Spinal cord (tissue), 10 donors: ENCODE measurements around the gene ALG14. TPM values are rescaled to one million over a fixed set of nuclear protein-coding genes. Genes with fewer than 3 reads are reported as not detected.

Experiments used
- DNase-seq, 6 donors: peaks; one replicate each; pipeline versions ENCODE4 v3.0.0 to v3.0.0-alpha.2; 2013 to 2015; ENCODE audit warnings: low spot score in 6 of 6, low read depth in 4 of 6
- H3K27ac ChIP-seq: one replicate; pipeline ENCODE4 v1.5.1; 2013; ENCODE audit warnings: low read depth, low read length, control low read depth
- H3K27me3 ChIP-seq: one replicate; pipeline ENCODE4 v1.6.1; 2013; ENCODE audit warnings: low read length; ENCODE audit not compliant: control insufficient read depth, insufficient read depth
- H3K36me3 ChIP-seq: one replicate; pipeline ENCODE4 v1.6.1; 2013; ENCODE audit warnings: low read length; ENCODE audit not compliant: control insufficient read depth, insufficient read depth
- H3K4me1 ChIP-seq: one replicate; pipeline ENCODE4 v1.6.1; 2013; ENCODE audit warnings: low read length; ENCODE audit not compliant: control insufficient read depth, insufficient read depth
- H3K4me3 ChIP-seq: one replicate; pipeline ENCODE4 v1.5.1; 2013; ENCODE audit warnings: low read depth, low read length, control low read depth
- H3K9me3 ChIP-seq: one replicate; pipeline ENCODE4 v1.6.1; 2013; ENCODE audit warnings: low read length; ENCODE audit not compliant: control insufficient read depth, insufficient read depth
- WGBS: methylation state at CpG from one replicate; pipeline ENCODE4 v1.1.5; 2013; ENCODE audit warnings: missing lambda C conversion rate; ENCODE audit not compliant: insufficient coverage; 5-methylcytosine and 5-hydroxymethylcytosine counted together
- polyA plus RNA-seq, 2 donors: library from polyadenylated mRNA; unstranded; fragments of 120-200 nt; gene quantifications; one replicate each; pipeline ENCODE4 v1.2.1, GENCODE V29; 2013; ENCODE audit not compliant: insufficient read length in 2 of 2
- total RNA-seq, 2 donors: library from RNA; depleted of rRNA in 1 of 2; stranded (reverse); fragments of 120-200 nt in 1 of 2; fragments of >200 nt in 1 of 2; gene quantifications; one replicate each; pipeline versions ENCODE4 v1.2.3 to v1.2.4, GENCODE V29; 2013 to 2014
- donor health status: healthy.

The ALG14 gene
- total and polyA plus RNA-seq, 4 donors: 4.0 to 14.4 (median 8.2) TPM

DNA sequence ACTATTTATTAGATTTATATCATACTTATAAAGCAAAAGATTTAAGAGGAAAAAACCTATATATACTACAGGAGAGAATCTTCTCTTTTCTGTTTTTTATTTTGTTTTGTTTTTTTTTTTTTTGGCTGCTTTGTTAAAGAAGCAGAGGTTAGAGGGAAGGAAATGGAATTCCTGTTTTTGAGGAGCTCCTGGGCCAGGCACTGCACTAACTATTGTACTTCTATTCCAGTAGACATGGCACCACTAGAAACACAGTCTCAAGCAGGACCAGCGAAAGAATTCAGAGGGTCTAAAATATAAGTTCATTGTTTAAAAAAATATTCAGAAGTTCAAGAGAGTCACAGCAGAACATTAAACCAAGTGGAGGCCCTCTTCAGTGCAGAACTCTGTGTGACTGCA, 91.2 kb downstream of the ALG14 start:
- peak overlapping the region; percentile 12 for H3K27ac ChIP-seq
- H3K4me1 ChIP-seq: no peaks in the 10 kb centered on the region
- no CpG with 5 or more reads among the region's 1 CpG for WGBS
- H3K9me3 ChIP-seq: no peaks in the 10 kb centered on the region
- no peaks in the 10 kb centered on the region for H3K27me3 ChIP-seq
- H3K36me3 ChIP-seq: no peaks in the 10 kb centered on the region
- no peak for DNase-seq
- no peak overlapping the region for H3K4me3 ChIP-seq

DNA sequence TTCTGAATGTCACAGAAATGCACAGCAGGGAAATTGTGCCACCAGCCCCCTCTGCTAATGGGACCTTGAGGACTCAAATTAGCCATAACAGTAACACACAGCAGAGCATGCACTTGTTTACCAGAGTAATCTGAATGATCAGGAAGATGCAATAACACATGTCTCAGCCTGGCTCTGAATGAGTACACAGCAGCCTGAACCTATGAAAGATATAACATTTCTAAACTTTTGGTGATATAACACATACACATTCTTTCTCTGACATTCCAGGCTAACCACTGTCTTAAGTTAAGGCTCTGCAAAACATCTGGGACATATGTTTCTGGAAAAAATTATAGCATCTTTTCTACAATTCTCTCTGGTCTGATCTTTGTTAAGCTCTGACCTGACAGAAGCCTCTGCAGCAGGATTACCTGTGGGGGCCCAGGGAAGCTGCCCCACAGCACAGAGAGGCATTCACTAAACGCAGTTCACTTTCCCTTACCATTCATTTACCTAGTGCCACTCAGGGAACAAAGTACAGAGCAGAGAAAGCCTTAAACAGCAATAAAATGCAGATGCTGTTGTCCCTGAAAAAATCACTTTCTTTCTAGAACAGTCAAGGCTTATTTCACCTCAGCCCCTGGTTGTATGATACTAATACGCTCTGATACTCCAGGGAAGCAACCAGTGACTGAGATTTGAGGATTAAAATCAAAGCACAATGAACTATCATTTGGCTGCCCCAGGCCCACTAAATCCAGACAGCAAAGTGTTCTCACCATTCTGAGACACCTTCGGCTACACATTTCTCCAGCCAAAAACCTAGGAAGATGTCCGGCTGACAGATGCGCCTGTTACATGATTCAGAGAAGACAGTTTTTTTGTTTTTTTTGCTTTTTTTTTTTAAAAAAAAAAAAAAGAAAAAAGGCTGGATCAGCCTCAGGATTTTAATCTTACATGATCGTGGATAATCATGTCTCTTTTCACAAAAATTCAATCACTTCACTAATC, 91.9 kb downstream of the ALG14 start:
- 58% methylated on average over 2 of the region's 6 CpGs for WGBS
- Histone ChIP-seq H3K27ac (peak overlapping the region; percentile 19), H3K4me1 (no peaks in the 10 kb centered on the region), H3K27me3 (no peaks in the 10 kb centered on the region), H3K36me3 (no peaks in the 10 kb centered on the region), H3K9me3 (no peaks in the 10 kb centered on the region), H3K4me3 (no peak overlapping the region)
- DNase-seq: peak in 1 of 6 donors; percentile 53

- DNase-seq: no peak
- H3K36me3 ChIP-seq: no peaks in the 10 kb centered on the region
- no peaks in the 10 kb centered on the region for H3K9me3 ChIP-seq
- no peaks in the 10 kb centered on the region for H3K27me3 ChIP-seq
- H3K4me1 ChIP-seq: no peaks in the 10 kb centered on the region
- 88% methylated on average over 4 of the region's 9 CpGs for WGBS
- no peak overlapping the region for H3K4me3 ChIP-seq
- H3K27ac ChIP-seq: no peak overlapping the region
Observed at GRCh38 chr1:94979656-94980581, 92.8 kb downstream of the ALG14 start.

DNA sequence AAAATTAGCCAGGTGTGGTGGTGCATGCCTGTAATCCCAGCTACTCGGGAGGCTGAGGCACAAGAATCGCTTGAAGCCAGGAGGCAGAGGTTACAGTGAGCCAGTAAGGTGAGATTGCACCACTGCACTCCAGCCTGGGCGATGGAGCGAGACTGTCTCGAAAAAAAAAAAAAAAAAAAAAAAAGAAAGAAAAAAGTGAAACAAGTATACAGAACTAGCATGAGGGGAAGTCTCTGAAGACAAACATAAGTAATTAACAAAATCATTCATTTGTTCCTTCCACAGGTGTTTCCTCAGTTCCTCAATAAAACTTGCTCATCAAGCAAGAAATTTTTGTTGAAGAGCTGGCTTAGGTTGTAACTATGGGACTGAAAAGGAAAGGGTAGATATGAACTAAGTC, 93.6 kb downstream of the ALG14 start:
- WGBS: 100% methylated on average over 2 of the region's 5 CpGs
- no peak overlapping the region for H3K27ac ChIP-seq

GRCh38 chr1:94978401-94978800, 94.3 kb downstream of the ALG14 start:
- no peaks in the 10 kb centered on the region for H3K9me3 ChIP-seq
- H3K27me3 ChIP-seq: no peaks in the 10 kb centered on the region
- H3K4me3 ChIP-seq: no peak overlapping the region
- H3K36me3 ChIP-seq: no peaks in the 10 kb centered on the region
- whole genome bisulfite sequencing: 100% methylated on average over 1 of the region's 2 CpGs
- H3K27ac ChIP-seq: no peak overlapping the region
- DNase-seq: no peak
- no peaks in the 10 kb centered on the region for H3K4me1 ChIP-seq

More for the DNA sequence above, 93.6 kb downstream of the ALG14 start:
- H3K27me3 ChIP-seq: no peaks in the 10 kb centered on the region
- no peaks in the 10 kb centered on the region for H3K4me1 ChIP-seq
- no peak overlapping the region for H3K4me3 ChIP-seq
- DNase-seq: no peak
- no peaks in the 10 kb centered on the region for H3K9me3 ChIP-seq
- H3K36me3 ChIP-seq: no peaks in the 10 kb centered on the region

- Histone ChIP-seq H3K27ac (no peak overlapping the region), H3K4me1 (no peaks in the 10 kb centered on the region), H3K36me3 (peaks cover under 1% of the 10 kb centered on the region), H3K9me3 (no peaks in the 10 kb centered on the region), H3K27me3 (no peaks in the 10 kb centered on the region), H3K4me3 (no peak overlapping the region)
- 100% methylated on average over 3 of the region's 6 CpGs for WGBS
- no peak for DNase-seq
Observed at GRCh38 chr1:94976971-94977548, 95.7 kb downstream of the ALG14 start.

DNA sequence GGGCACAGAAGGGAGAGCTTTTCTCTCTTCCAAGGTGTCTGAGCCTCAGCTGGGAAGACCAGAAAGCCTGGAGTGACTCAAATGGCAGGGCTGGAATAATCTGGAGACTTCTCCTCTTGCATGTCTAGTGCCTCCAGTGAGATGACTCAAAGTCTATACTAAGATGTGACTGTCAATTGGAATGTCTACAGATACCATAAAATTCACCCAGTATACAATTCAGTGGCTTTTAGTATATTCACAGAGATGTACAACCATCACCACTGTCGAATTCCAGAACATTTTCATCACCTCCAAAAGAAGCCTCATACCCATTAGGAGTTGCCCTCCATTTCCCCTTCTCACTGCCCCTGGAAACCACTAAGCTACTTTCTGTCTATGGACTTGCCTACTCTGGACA, 97.9 kb downstream of the ALG14 start:
- Histone ChIP-seq H3K36me3 (peaks cover 2% of the 10 kb centered on the region), H3K4me1 (no peaks in the 10 kb centered on the region), H3K4me3 (no peak overlapping the region), H3K9me3 (no peaks in the 10 kb centered on the region), H3K27me3 (no peaks in the 10 kb centered on the region), H3K27ac (peak overlapping the region; percentile 37)
- no peak for DNase-seq
- 88% methylated on average over 1 of the region's 1 CpG for WGBS

GRCh38 chr1:94974241-94974640, 98.5 kb downstream of the ALG14 start:
- Histone ChIP-seq H3K27ac (peak overlapping the region; percentile 37), H3K27me3 (no peaks in the 10 kb centered on the region), H3K4me3 (no peak overlapping the region), H3K9me3 (no peaks in the 10 kb centered on the region), H3K4me1 (no peaks in the 10 kb centered on the region), H3K36me3 (peaks cover 2% of the 10 kb centered on the region)
- peak in 1 of 6 donors; percentile 26 for DNase-seq
- no CpG with 5 or more reads among the region's 1 CpG for WGBS

- no peak for DNase-seq
- no peak overlapping the region for H3K27ac ChIP-seq
- H3K4me1 ChIP-seq: no peaks in the 10 kb centered on the region
- 100% methylated on average over 5 of the region's 8 CpGs for WGBS
- no peak overlapping the region for H3K4me3 ChIP-seq
- H3K36me3 ChIP-seq: peaks cover 2% of the 10 kb centered on the region
- H3K27me3 ChIP-seq: no peaks in the 10 kb centered on the region
- H3K9me3 ChIP-seq: no peaks in the 10 kb centered on the region
Observed at GRCh38 chr1:94973309-94973922, 99.3 kb downstream of the ALG14 start.
